H1 (cell line): ENCODE data around the gene CNGA4. TPM values are rescaled to one million over a fixed set of nuclear protein-coding genes. Genes with fewer than 3 reads are reported as not detected.

Source experiments
- CTCF ChIA-PET: fragments of 300-600 bp; sonication (Branson Sonifier 250); formaldehyde crosslinking; loops from one replicate; lab custom pipeline; 2021; ENCODE audit not compliant: partially characterized antibody; lab: Charles Lee
- POLR2A ChIA-PET: fragments of 300-600 bp; sonication (Branson Sonifier 250); formaldehyde crosslinking; loops from one replicate; lab custom pipeline; 2021; ENCODE audit warnings: inconsistent platforms; ENCODE audit not compliant: partially characterized antibody; lab: Charles Lee
- DNase-seq, 2 experiments: peaks; one replicate each; pipeline versions ENCODE4 v3.0.0 to v3.0.0-alpha.2; 2010 to 2022; ENCODE audit warnings: low spot score in 2 of 2, low read depth in 1 of 2, mixed read lengths in 1 of 2
- FAIRE-seq: peaks from 2 replicates; lab custom pipeline; 2011; peaks lifted over from hg19 to GRCh38; lab: Jason Lieb, UNC
- H2AFZ ChIP-seq: 2 replicates; pipeline ENCODE4 v1.8.1; 2012; ENCODE audit warnings: low read length, inconsistent platforms
- H2AK5ac ChIP-seq: 2 replicates; pipeline ENCODE4 v1.6.1; 2013; ENCODE audit warnings: low read depth, low read length
- H2BK120ac ChIP-seq: replicated peaks from 2 replicates; pipeline ENCODE3; 2013; ENCODE audit warnings: low read depth, low read length, inconsistent platforms
- H2BK12ac ChIP-seq: 2 replicates; pipeline ENCODE4 v1.6.1; 2013; ENCODE audit warnings: low read depth, low read length
- H2BK15ac ChIP-seq: 2 replicates; pipeline ENCODE4 v1.6.1; 2013; ENCODE audit warnings: low read length
- H2BK20ac ChIP-seq: 2 replicates; pipeline ENCODE4 v1.6.1; 2013; ENCODE audit warnings: low read length
- H2BK5ac ChIP-seq: 2 replicates; pipeline ENCODE4 v1.6.1; 2013; ENCODE audit warnings: low read depth, low read length
- H3K14ac ChIP-seq: 2 replicates; pipeline ENCODE4 v1.6.1; 2013; ENCODE audit warnings: inconsistent platforms; ENCODE audit not compliant: insufficient read length
- H3K18ac ChIP-seq: 2 replicates; pipeline ENCODE4 v1.6.1; 2013; ENCODE audit warnings: low read length; ENCODE audit errors: extremely low read depth
- H3K23ac ChIP-seq: 2 replicates; pipeline ENCODE4 v1.6.1; 2013; ENCODE audit warnings: inconsistent platforms; ENCODE audit not compliant: insufficient read length
- H3K23me2 ChIP-seq: 2 replicates; pipeline ENCODE4 v1.6.1; 2013; ENCODE audit warnings: low read depth, low read length
- H3K27ac ChIP-seq: 2 replicates; pipeline ENCODE4 v1.6.1; 2011; ENCODE audit warnings: low read depth, low read length, inconsistent platforms
- H3K27me3 ChIP-seq, 4 experiments: replicated peaks in 1 of 4; 1 replicate in 1 of 4; 2 replicates in 3 of 4; pipeline versions ENCODE4 v1.6.1 to v1.8.1; 2011 to 2013; ENCODE audit warnings: low read length in 3 of 4, mild to moderate bottlenecking in 3 of 4, inconsistent platforms in 2 of 4, mixed read lengths in 2 of 4, moderate library complexity in 1 of 4; ENCODE audit not compliant: control insufficient read depth in 3 of 4, insufficient read depth in 3 of 4; ENCODE audit errors: extremely low read depth in 1 of 4
- H3K36me3 ChIP-seq, 4 experiments: 2 replicates each; pipeline versions ENCODE4 v1.6.1 to v1.8.1; 2011 to 2013; ENCODE audit warnings: mild to moderate bottlenecking in 4 of 4, low read length in 3 of 4, moderate library complexity in 2 of 4, control low read depth in 1 of 4, inconsistent platforms in 1 of 4; ENCODE audit not compliant: insufficient read depth in 4 of 4, control insufficient read depth in 2 of 4
- H3K4ac ChIP-seq: replicated peaks from 2 replicates; pipeline ENCODE3; 2013; ENCODE audit warnings: low read length, low read depth, mixed read lengths, inconsistent platforms; ENCODE audit not compliant: insufficient read length
- H3K4me1 ChIP-seq, 4 experiments: replicated peaks in 1 of 4; 1 replicate in 1 of 4; 2 replicates in 3 of 4; pipeline versions ENCODE4 v1.6.1 to v1.8.1; 2011 to 2013; ENCODE audit warnings: low read length in 3 of 4, inconsistent platforms in 2 of 4, mixed read lengths in 1 of 4; ENCODE audit not compliant: insufficient read depth in 4 of 4, control insufficient read depth in 3 of 4
- H3K4me2 ChIP-seq, 2 experiments: 2 replicates each; pipeline versions ENCODE4 v1.6.1 to v1.8.1; 2011 to 2013; ENCODE audit warnings: low read depth in 2 of 2, low read length in 2 of 2, control low read depth in 1 of 2, inconsistent platforms in 1 of 2, mild to moderate bottlenecking in 1 of 2; ENCODE audit not compliant: insufficient read depth in 1 of 2
- H3K4me3 ChIP-seq, 4 experiments: fragments of 200-600, 300-600 bp in 1 of 4; sonication (generic), shearing (Covaris generic), sonication (Bioruptor Twin) in 1 of 4; 2 replicates each; pipeline versions ENCODE4 v1.5.1 to v1.8.1; 2011 to 2016; ENCODE audit warnings: low read length in 4 of 4, low read depth in 3 of 4, control low read depth in 2 of 4, inconsistent platforms in 2 of 4, mild to moderate bottlenecking in 2 of 4, mixed read lengths in 1 of 4, moderate library complexity in 1 of 4; ENCODE audit not compliant: insufficient read depth in 2 of 4; ENCODE audit errors: extremely low read depth in 1 of 4
- H3K56ac ChIP-seq: replicated peaks from 2 replicates; pipeline ENCODE3; 2013; ENCODE audit warnings: low read depth, mild to moderate bottlenecking, mixed read lengths, low read length, inconsistent platforms; ENCODE audit not compliant: insufficient read length
- H3K79me1 ChIP-seq: 2 replicates; pipeline ENCODE4 v1.6.1; 2013; ENCODE audit warnings: low read depth, low read length, control low read depth
- H3K79me2 ChIP-seq, 2 experiments: 2 replicates each; pipeline versions ENCODE4 v1.6.1 to v1.8.1; 2012 to 2013; ENCODE audit warnings: low read length in 2 of 2, mild to moderate bottlenecking in 2 of 2, inconsistent platforms in 1 of 2; ENCODE audit not compliant: insufficient read depth in 2 of 2, control insufficient read depth in 1 of 2
- H3K9ac ChIP-seq, 4 experiments: replicated peaks in 1 of 4; 1 replicate in 1 of 4; 2 replicates in 3 of 4; pipeline versions ENCODE4 v1.6.1 to v1.8.1; 2011 to 2013; ENCODE audit warnings: low read depth in 3 of 4, low read length in 3 of 4, control low read depth in 2 of 4, mild to moderate bottlenecking in 2 of 4, moderate library complexity in 2 of 4, inconsistent platforms in 1 of 4; ENCODE audit errors: extremely low read depth in 1 of 4
- H3K9me3 ChIP-seq, 2 experiments: 2 replicates each; pipeline versions ENCODE4 v1.6.1 to v1.8.1; 2012 to 2013; ENCODE audit warnings: mild to moderate bottlenecking in 2 of 2, moderate library complexity in 2 of 2, control low read depth in 1 of 2, inconsistent platforms in 1 of 2, low read depth in 1 of 2, low read length in 1 of 2, mixed read lengths in 1 of 2; ENCODE audit not compliant: insufficient read depth in 2 of 2
- H4K20me1 ChIP-seq, 2 experiments: replicated peaks in 1 of 2; 2 replicates each; pipeline versions ENCODE3 to v1.8.1; 2011 to 2013; ENCODE audit warnings: inconsistent platforms in 2 of 2, low read length in 2 of 2, mild to moderate bottlenecking in 1 of 2; ENCODE audit not compliant: insufficient read depth in 2 of 2, control insufficient read depth in 1 of 2
- H4K5ac ChIP-seq: 2 replicates; pipeline ENCODE4 v1.6.1; 2013; ENCODE audit warnings: low read length, low read depth, mixed read lengths, inconsistent platforms; ENCODE audit not compliant: insufficient read length
- H4K8ac ChIP-seq: 2 replicates; pipeline ENCODE4 v1.8.0; 2013; ENCODE audit warnings: mild to moderate bottlenecking, moderate library complexity, low read length, inconsistent platforms; ENCODE audit not compliant: insufficient read depth; ENCODE audit errors: extremely low read depth
- H4K91ac ChIP-seq: replicated peaks from 2 replicates; pipeline ENCODE3; 2013; ENCODE audit warnings: low read length, mixed read lengths, inconsistent platforms; ENCODE audit not compliant: insufficient read length
- E2F6 ChIP-seq: IDR thresholded peaks from 2 replicates; pipeline ENCODE4 v1.6.1; 2012; ENCODE audit warnings: inconsistent platforms
- SRF ChIP-seq: IDR thresholded peaks from 2 replicates; pipeline ENCODE4 v1.6.1; 2011; ENCODE audit warnings: mild to moderate bottlenecking, low read depth, low read length, moderate library complexity
- TAF7 ChIP-seq: optimal IDR thresholded peaks from 2 replicates; pipeline ENCODE3; 2011; ENCODE audit warnings: low read depth, mild to moderate bottlenecking, inconsistent platforms, low read length, moderate library complexity, borderline replicate concordance
- TBP ChIP-seq: IDR thresholded peaks from 2 replicates; pipeline ENCODE4 v1.6.1; 2011; ENCODE audit warnings: low read depth, low read length, improper control_type of control experiment
- WGBS, 2 experiments: shearing (Covaris generic) in 1 of 2; methylation state at CpG; one replicate each; pipeline versions ENCODE4 v1.1.6 to v1.1.7; 2013 to 2015; ENCODE audit warnings: low lambda C conversion rate in 2 of 2, mixed read lengths in 2 of 2, inconsistent platforms in 1 of 2, low coverage in 1 of 2, missing lambda C conversion rate in 1 of 2; ENCODE audit not compliant: insufficient replicate concordance in 2 of 2, insufficient coverage in 1 of 2, insufficient read length in 1 of 2; ENCODE audit errors: extremely low coverage in 1 of 2, missing lambda C conversion rate in 1 of 2; 5-methylcytosine and 5-hydroxymethylcytosine counted together
- polyA plus RNA-seq, 7 experiments: library from polyadenylated mRNA; depleted of rRNA in 3 of 7; stranded (reverse) in 5 of 7; unstranded in 2 of 7; fragments of >200 nt in 5 of 7; fragments of 200-250 nt in 2 of 7; gene quantifications; 1 replicate in 5 of 7; 2 replicates in 1 of 7; 4 replicates in 1 of 7; pipeline versions ENCODE4 v1.2.1 to v1.2.3, GENCODE V29; 2011 to 2013; ENCODE audit warnings: missing spikeins in 2 of 7, mixed read lengths in 2 of 7
- total RNA-seq: library from RNA; stranded (reverse); fragmentation: NEBNext Ultra II Directional; extraction: Animal tissue kit (Norgen Biotek cat#: 25700); gene quantifications from 2 replicates; pipeline ENCODE4 v1.2.1, GENCODE V29; 2021

Gene CNGA4
- total and polyA plus RNA-seq, 2 of the 8 experiments (the other 6 are each of a cell fraction or from before 2014, with no cell fraction given): 0.29 TPM; not detected in 1

- no peak overlapping the region for H3K4ac ChIP-seq
- H2BK15ac ChIP-seq: no peak overlapping the region
- H3K9ac ChIP-seq: no peak overlapping the region
- no peak overlapping the region for H2BK5ac ChIP-seq
- H3K23ac ChIP-seq: no peak overlapping the region
- H4K5ac ChIP-seq: no peak overlapping the region
- H2BK12ac ChIP-seq: no peak overlapping the region
- no peak for TF ChIP-seq TAF7
- TF ChIP-seq TBP: no peak
- TF ChIP-seq SRF: no peak
- TF ChIP-seq E2F6: no peak
- FAIRE-seq (no peak), DNase-seq (no peak)
- no peak overlapping the region for H4K91ac ChIP-seq
- H3K79me1 ChIP-seq: no peaks in the 10 kb centered on the region
- no peak overlapping the region for H3K4me2 ChIP-seq
- WGBS, 2 experiments: 90% methylated on average over 1 of the region's 1 CpG; no CpG with 5 or more reads in 1 of the 2 experiments
- no peak overlapping the region for H3K18ac ChIP-seq
- no peak overlapping the region for H3K27ac ChIP-seq
- no peaks in the 10 kb centered on the region for H3K27me3 ChIP-seq
- H4K8ac ChIP-seq: no peak overlapping the region
- peaks cover 0 to 3% (median 0%) of the 10 kb centered on the region in 4 experiments; a peak in 3 of 8 replicates for H3K36me3 ChIP-seq
- H4K20me1 ChIP-seq: no peaks in the 10 kb centered on the region
- H3K56ac ChIP-seq: no peak overlapping the region
- H2AFZ ChIP-seq: no peak overlapping the region
- H3K14ac ChIP-seq: no peak overlapping the region
- ChIA-PET POLR2A (interaction anchor here (1.3 to 1.8 kb wide), 2 partner anchors 12 to 15 kb away, joined by 3 read pairs; no protein-coding TSS in a partner anchor), CTCF (interaction anchor here (1.2 to 1.5 kb wide), 2 partner anchors 44 to 113 kb away, joined by 3 to 5 read pairs; no protein-coding TSS in a partner anchor)
- H3K79me2 ChIP-seq: no peaks in the 10 kb centered on the region
- H3K4me3 ChIP-seq: no peak overlapping the region
- no peak overlapping the region for H2BK20ac ChIP-seq
- no peak overlapping the region for H2AK5ac ChIP-seq
- H2BK120ac ChIP-seq: no peak overlapping the region
- peaks cover 0 to 3% (median 1%) of the 10 kb centered on the region in 4 experiments; a peak in 2 of 7 replicates for H3K4me1 ChIP-seq
- H3K9me3 ChIP-seq: no peaks in the 10 kb centered on the region; a peak in 1 of 4 replicates
- H3K23me2 ChIP-seq: no peaks in the 10 kb centered on the region
These were observed 36.8 kb upstream of the CNGA4 start for GRCh38 chr11:6202041-6202440.
